Measurements from ENCODE around the gene DCBLD2. TPM values are rescaled to one million over a fixed set of nuclear protein-coding genes. Genes with fewer than 3 reads are reported as not detected.
A peak's percentile ranks its signal among the peaks of the same experiment; 100 is the strongest.

Gene DCBLD2
- total RNA-seq, 4 donors from 2014 or later, result 46.0 to 74.3 (median 54.6) TPM

DNA sequence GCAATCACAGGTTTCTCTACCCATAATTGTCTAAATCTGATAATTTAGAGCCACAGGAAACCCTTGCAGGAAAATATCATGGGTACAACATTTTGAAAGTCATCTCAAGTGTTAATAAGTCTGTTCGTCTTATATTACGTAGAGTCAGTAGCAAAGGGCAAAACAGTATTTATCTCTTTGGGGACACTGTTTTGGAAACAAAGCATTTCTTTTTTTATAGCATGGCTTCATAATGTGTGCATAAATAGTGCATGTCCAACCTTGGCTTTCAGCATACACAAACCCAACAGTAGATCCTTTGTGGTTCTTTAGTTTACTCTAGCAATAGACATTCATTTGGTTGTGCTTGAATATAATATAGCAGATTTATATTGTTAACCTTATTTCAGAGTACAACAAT is 114.3 kb downstream of the DCBLD2 start:
- TF ChIP-seq, protein P1, sequence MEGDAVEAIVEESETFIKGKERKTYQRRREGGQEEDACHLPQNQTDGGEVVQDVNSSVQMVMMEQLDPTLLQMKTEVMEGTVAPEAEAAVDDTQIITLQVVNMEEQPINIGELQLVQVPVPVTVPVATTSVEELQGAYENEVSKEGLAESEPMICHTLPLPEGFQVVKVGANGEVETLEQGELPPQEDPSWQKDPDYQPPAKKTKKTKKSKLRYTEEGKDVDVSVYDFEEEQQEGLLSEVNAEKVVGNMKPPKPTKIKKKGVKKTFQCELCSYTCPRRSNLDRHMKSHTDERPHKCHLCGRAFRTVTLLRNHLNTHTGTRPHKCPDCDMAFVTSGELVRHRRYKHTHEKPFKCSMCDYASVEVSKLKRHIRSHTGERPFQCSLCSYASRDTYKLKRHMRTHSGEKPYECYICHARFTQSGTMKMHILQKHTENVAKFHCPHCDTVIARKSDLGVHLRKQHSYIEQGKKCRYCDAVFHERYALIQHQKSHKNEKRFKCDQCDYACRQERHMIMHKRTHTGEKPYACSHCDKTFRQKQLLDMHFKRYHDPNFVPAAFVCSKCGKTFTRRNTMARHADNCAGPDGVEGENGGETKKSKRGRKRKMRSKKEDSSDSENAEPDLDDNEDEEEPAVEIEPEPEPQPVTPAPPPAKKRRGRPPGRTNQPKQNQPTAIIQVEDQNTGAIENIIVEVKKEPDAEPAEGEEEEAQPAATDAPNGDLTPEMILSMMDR (IDR thresholded peaks at IDR 0.05), result no peak
- no peak for TF ChIP-seq POLR2A (IDR thresholded peaks at IDR 0.05)
- Histone ChIP-seq H3K9me3 (no peaks in the 10 kb centered on the region), H3K4me3 (replicated peaks in 1 of 3) (no peak overlapping the region), H3K4me1 (peaks cover 4 to 26% of the 10 kb centered on the region in 2 donors), H3K36me3 (no peaks in the 10 kb centered on the region), H3K27me3 (no peaks in the 10 kb centered on the region), H3K27ac (no peak overlapping the region)
- no peak for DNase-seq
- intact Hi-C loops (cut with DNase I), result loop anchor here (10.0 kb wide), 1 partner anchor 52 kb away; no protein-coding TSS in a partner anchor
- 76 to 84% methylated on average over 2 of the region's 2 CpGs for WGBS, 2 donors

- H3K27ac ChIP-seq, result no peak overlapping the region
Measured at GRCh38 chr3:98786364-98787006, 115.0 kb downstream of the DCBLD2 start.

DNA sequence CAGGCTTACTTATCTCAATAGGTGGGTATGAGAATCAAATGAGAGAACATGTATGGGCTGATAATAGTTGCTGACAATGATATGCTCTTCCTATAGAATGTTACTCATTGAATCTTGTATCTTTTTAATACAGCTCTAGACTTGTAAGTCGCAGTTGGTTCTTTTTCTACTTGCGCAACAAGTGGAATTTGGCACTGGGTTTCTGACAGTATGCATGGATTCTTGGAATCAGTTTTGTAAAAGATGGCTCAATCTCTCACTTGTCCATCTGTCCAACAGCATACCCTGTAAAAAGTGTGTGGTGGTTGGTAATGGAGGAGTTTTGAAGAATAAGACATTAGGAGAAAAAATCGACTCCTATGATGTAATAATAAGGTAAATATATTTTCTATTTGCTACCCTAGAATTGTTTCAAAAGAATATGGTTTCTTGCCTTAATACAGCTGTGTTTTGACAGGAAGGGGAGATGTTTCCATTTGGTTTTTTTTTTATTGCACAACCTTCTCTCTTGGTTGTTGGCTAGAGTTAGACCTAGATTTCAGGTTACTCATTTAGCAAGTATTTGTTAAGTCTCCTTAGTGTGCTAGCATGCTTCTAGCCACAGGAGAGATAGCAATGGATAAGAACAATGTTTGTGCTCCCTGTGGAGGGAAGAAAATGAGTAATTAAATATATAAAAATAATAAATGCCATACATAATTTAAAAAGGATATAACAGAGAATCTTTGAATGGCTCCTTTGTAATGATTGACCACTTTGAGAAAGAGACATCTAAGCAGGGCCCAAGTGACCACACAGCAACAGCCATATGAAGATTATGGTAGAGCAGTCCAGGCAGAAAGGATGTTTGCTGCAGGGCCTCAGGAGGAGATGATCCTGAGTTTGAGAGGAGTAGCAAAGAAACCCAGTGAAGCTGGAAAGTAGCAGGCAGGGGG is 116.6 kb downstream of the DCBLD2 start:
- intact Hi-C loops (cut with DNase I), result loop anchor here (10.0 kb wide), 1 partner anchor 50 kb away; no protein-coding TSS in a partner anchor
- Histone ChIP-seq H3K4me1 (peaks cover 4 to 28% of the 10 kb centered on the region in 2 donors), H3K9me3 (no peaks in the 10 kb centered on the region), H3K4me3 (replicated peaks in 1 of 3) (no peak overlapping the region), H3K27me3 (no peaks in the 10 kb centered on the region), H3K27ac (no peak overlapping the region), H3K36me3 (no peaks in the 10 kb centered on the region)
- DNase-seq, result no peak
- TF ChIP-seq, protein P1 (IDR thresholded peaks at IDR 0.05), result no peak
- no peak for TF ChIP-seq POLR2A (IDR thresholded peaks at IDR 0.05)
- 81 to 84% methylated on average over 3 of the region's 3 CpGs for WGBS, 2 donors

More at GRCh38 chr3:98786364-98787006, 115.0 kb downstream of the DCBLD2 start:
- H3K4me1 ChIP-seq, result peaks cover 4 to 28% of the 10 kb centered on the region in 2 donors
- intact Hi-C loops (cut with DNase I), result loop anchor here (10.0 kb wide), 1 partner anchor 52 kb away; no protein-coding TSS in a partner anchor
- no peak for TF ChIP-seq POLR2A (IDR thresholded peaks at IDR 0.05)
- TF ChIP-seq, protein P1 (IDR thresholded peaks at IDR 0.05), result no peak
- no peaks in the 10 kb centered on the region for H3K36me3 ChIP-seq
- H3K4me3 ChIP-seq (replicated peaks in 1 of 3), result no peak overlapping the region
- H3K9me3 ChIP-seq, result no peaks in the 10 kb centered on the region
- 80 to 82% methylated on average over 4 of the region's 4 CpGs for WGBS, 2 donors
- DNase-seq, result no peak
- no peaks in the 10 kb centered on the region for H3K27me3 ChIP-seq

GRCh38 chr3:98784042-98784441 is 117.5 kb downstream of the DCBLD2 start:
- Histone ChIP-seq H3K36me3 (no peaks in the 10 kb centered on the region), H3K27ac (peak overlapping the region in 1 of 3 donors; percentile 26), H3K27me3 (no peaks in the 10 kb centered on the region), H3K4me1 (peaks cover 4 to 28% of the 10 kb centered on the region in 2 donors), H3K4me3 (replicated peaks in 1 of 3) (no peak overlapping the region), H3K9me3 (no peaks in the 10 kb centered on the region)
- TF ChIP-seq, protein P1 (IDR thresholded peaks at IDR 0.05), result no peak
- no peak for TF ChIP-seq POLR2A (IDR thresholded peaks at IDR 0.05)
- no peak for DNase-seq
- intact Hi-C loops (cut with DNase I), result loop anchor here (10.0 kb wide), 1 partner anchor 49 kb away; no protein-coding TSS in a partner anchor
- WGBS, 2 donors, result 64% methylated on average over 5 of the region's 5 CpGs
